NT2/D1 (cell line): ENCODE results near the gene ACTR3C.

Experiments used
- SUZ12 ChIP-seq: IDR thresholded peaks from 2 replicates; pipeline ENCODE4 v1.6.1; 2011; ENCODE audit not compliant: insufficient read length, insufficient read depth; ENCODE audit errors: extremely low read depth
- YY1 ChIP-seq: IDR thresholded peaks from 2 replicates; pipeline ENCODE4 v1.6.1; 2011; ENCODE audit not compliant: insufficient read length, insufficient read depth
- ZNF274 ChIP-seq: IDR thresholded peaks from 2 replicates; pipeline ENCODE4 v1.6.1; 2011; ENCODE audit warnings: mild to moderate bottlenecking, low read depth, low read length

GRCh38 chr7:150370612-150371071 is 47.3 kb upstream of the ACTR3C start:
- TF ChIP-seq ZNF274: no peak
- TF ChIP-seq SUZ12: no peak
- TF ChIP-seq YY1: no peak
